Measurements from ENCODE around the gene FAM170B.
A peak's percentile ranks its signal among the peaks of the same experiment; 100 is the strongest.

The FAM170B gene

GRCh38 chr10:49133706-49134248 is at the start of gene FAM170B:
Gene FAM170B (minus strand): TSS chr10:49134021. CDS start chr10:49133918, 103 bp downstream.
- DNase-seq: no peak

DNA sequence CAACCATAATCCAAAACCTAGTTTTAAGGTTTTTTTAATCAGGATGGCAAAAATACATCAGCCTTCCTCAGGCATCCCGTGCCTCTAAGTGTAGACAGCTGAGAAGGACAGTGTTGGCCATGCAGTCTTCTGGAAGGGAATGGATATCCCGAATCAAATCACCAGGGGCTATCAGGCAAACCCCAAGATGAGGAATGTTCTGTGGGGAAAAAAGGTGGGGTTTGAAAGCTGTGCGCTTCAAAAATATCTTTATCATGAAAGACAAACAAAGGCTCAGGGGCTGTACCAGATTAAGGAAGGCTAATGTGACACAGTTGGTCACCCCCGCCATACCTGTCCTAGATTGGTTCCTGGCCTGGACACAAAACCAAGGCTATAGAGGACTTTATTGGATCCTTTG is 49.0 kb upstream of the FAM170B start:
- DNase-seq: no peak

GRCh38 chr10:49180444-49180860 is 46.6 kb upstream of the FAM170B start:
- DNase-seq: no peak

DNA sequence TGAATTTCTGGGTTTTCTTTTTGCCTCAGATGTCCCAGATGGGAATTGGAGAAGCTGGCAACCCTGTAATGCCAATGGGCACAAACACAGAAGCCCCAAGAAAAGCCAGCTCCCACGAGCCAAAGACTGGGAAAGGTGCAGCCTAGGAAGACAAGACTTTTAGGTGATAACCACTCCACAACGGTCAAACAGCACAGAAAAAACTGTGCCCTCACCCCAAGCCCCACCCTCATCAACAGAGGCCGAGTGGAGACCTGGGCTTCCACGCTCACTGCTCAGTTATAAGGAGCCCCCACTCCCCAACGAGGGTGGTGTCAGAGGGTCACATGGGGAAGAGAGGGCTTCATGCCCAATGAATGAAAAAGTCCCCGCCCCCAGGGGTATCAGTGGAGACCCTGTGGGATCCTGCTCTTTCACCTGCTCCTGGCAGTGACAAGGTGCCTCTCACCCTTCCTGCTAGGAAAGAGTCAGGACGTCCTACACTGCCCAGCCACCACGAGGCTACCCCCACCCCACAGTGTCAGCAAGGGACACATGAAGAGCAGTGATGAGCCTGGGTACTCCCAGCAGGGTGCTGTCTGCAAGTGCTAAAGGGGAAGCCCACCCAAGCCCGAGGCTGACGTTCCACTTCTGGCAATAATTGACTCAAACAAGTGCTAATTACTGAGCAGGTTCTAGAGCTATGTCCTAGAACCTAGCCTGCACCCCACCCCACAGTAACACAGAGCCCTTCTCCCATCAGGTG is 46.0 kb upstream of the FAM170B start:
- DNase-seq: no peak

DNA sequence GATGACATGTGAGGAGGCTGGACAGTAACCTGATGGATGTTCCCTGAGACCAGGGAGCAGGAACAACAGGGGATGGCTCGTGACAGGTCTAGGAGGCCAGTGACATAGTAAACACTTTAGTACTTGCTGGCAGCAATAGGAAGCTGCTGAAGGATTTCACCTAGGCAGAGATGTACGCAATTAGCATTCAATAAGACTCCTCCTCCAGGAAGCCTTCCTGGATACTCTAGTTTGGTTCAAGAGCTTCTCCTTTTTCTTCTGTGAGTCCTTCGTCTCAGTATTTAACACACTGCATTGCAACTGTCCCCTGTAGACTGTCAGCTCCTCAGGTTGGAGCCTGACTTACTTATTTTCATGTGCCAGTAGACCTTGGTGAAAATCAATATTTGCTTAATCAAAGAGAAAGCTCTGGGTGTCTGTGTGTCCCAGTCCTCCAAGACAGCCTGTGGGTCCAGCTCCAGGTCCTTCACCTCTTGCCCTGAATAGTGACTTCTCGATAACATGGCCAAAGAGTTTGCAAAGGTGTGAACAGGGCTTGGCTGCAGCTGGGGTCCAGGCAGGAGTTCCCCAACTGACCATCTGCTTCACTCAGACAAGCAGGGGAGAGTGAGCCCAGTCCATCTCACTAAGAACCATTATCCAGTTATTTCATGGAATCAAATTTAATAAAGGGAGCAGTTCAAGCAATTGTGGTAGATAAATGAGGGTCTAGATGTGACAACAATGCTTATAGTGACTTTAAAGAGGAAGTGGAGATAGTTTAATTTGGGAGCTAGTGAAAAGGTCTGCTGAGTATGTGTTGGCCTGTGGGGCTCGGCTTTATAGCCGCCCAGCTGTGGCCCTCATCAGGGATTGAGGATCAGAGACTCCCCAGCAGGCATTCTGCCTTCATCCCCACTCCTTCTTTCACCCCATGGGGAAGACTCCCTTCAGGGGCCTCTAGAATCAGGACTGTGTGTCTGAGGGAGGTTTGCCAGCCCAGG is 45.0 kb upstream of the FAM170B start:
- peak; percentile 60 for DNase-seq

DNA sequence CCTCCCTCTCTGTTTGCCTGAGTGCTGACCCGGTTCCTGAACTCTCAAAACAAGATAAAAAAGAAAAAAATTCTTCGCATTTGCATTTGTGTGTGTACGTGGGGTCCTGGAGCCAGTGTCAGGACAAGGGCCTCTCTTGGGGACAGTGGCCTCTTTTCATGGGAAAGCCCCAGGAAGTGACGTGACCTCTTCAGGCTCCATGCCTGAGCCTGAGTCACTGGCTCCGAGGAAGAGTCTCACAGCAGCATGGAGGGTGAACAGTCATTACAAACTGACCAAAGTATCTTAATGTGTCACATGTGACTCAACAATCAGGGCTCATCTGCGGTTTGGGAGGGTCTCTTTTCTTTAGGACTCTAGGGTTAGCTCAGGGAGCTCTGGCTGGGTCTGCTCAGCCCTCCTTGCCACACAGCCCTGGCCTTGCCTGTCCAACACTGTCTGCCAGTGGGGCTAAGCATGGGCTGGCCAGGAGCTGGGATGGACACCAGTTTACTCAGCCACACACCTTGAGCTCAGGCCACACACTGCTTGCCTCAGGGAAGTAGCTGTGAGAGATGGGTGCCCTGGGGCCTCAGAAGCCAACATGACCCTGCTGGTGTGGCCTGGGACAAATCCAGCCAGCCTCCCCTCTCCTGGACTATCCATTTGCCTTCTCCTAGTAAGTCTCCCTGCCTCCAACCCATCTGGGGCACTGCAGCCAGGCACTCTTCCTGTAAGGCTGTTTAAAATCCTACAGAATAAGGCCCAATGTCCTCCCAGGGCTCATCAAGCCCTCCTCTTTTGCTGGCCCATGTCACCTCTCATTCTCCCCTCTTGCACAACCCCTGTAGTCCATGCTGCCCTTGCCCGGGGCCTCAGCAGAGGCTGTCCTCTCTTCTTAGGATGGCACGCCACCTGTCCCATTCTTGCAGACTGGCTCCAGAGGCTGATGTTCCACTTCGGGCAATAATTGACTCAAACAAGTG is 43.9 kb upstream of the FAM170B start:
- DNase-seq: peak; percentile 99

DNA sequence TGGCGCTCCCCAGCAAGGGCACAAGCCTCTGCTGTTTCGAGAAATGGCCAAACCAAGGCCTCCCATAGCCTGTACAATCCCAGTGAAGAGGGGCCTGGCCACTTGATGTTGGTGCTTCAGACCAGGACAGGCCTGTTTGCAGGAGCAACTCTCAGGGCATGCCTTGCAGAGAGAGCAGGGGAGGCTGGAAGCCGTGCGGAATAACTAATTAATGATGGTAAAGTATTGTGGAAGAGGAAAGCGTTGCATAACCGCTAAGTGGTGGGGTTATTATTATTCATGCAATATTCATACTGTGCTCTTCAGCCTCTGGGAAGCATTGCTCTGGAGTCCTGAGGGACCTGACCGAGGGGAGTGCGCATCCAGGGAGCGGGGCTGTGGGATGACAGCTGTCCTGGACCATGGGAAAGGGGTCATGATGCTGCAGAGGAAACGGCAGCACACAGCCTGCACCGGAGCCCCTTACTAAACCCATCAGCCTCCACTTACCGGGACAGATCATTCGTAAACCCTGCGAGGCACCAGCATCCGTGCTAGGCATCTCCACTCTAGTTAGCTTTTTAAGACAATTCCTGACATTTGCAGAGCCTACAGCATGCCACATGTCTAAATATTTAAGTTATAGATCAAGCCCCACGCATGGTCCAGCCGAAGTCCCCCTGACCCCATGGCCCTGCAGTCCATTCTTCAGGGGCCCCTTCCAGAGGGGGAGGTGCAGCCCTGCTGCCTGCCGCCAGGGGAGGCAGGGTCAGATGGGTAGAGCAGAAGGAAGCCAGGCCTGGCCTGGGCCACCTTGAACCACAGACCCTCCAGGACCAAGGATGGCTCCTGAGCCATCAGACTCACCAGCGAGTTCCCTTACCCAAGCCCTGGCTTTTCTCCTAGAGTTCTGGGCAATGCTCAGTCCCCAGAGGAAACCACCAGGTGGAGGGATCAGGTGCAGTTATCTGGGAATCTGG is 42.8 kb upstream of the FAM170B start:
- DNase-seq: no peak

GRCh38 chr10:49175587-49176309 is 41.9 kb upstream of the FAM170B start:
- no peak for DNase-seq

DNA sequence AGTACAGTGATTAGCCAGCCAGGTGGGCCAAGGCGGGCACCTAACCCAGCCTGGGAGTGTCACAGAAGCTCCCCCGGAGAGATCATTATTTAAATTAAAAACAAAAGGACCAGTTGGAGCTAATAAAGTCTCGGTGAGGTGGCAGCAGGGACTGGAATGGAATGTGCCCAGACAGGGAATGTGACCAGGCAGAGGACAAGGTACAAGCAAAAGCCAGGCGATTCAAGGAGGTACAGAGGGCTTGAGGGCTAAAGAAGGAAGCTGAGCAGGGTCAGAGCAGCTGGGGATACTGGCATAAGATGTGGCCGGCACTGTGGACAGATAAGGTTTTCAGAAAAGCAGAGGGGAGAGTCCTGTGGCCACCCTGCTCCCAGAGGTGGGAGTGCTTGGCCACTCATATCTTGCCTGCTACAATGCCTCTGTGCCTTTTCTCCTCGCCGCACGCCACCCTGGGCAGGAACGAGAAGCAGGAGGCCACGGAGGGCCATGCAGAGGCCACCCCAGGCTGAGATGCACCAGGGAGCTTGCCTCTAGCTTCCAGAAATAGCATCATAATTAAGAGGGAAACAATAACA is 41.2 kb upstream of the FAM170B start:
- DNase-seq: no peak

DNA sequence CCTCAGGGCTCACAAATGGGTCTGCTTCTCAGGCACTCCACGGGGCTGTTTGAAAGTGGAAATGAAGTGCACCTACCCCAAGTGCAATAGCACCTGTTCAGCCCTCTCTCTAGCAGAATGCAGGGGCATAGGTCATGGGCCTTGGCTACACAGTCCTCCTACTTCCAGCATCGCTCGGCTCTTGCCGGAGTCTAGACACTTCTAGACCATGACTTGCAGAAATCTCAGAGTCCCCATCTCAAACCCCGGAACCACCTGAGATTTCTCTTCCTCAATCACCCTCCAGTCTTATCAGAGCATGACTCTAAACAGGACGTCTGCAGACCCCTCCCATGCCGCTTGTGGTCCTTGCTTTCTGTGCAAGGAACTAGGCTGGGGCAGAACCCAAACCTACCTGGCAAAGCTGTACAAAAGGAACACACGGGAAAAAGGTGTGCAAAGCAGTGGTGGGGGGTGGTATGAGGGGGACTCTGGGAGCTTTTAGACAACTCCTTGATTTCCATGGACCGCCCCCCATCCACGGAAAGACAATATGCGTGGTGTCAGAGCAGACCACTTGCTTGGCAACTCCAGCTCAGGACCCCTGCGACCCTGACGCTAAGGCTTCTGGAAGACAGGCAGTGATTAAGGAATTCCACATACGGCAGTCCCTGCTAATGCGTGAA is 40.6 kb upstream of the FAM170B start:
- no peak for DNase-seq

GRCh38 chr10:49173853-49174252 is 40.0 kb upstream of the FAM170B start:
- DNase-seq: peak; percentile 46

DNA sequence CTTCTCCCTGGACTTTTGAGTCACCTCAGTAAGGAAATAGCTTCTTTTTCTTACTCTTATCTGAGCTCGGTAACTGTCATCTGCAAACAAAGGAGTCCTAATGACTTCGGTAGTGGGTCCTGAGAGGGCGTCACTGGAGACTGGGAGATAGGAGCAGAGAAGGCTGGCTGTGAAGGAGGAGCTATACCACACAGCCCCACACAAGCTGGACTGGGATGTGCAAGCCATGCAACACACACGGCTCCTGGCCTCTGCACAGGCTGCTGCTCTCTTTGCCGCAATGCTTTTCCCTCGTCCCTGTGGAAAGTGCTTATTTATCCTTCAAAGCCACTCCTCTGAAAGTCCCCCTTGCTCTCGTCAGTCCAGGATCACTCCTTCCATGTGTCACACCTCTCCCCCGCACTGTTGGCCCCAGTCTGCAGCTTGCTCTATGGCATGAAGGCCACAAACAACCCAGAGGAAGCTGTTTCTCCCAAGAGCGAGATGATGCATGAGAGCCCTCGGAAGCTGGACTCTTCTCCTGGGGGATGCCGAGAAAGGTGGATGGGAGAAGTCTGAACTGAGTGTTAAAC is 39.5 kb upstream of the FAM170B start:
- DNase-seq: no peak

DNA sequence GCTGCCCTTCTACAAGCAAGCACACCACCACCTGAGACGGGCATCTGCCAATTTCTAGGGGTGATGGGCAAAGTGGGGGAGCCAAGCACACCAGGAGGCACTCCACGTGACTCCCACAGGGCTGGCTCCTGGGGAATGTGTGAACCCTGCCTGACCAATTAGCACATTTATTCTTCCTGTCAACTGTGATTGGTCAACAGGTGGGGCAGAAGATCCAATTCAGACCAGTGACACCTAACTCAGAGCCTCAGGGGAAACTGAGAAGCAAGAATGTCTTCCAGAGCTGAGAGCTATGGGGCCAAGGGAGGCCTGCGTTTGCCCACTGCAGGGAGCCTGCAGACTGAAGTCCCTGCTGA is 38.9 kb upstream of the FAM170B start:
- no peak for DNase-seq

DNA sequence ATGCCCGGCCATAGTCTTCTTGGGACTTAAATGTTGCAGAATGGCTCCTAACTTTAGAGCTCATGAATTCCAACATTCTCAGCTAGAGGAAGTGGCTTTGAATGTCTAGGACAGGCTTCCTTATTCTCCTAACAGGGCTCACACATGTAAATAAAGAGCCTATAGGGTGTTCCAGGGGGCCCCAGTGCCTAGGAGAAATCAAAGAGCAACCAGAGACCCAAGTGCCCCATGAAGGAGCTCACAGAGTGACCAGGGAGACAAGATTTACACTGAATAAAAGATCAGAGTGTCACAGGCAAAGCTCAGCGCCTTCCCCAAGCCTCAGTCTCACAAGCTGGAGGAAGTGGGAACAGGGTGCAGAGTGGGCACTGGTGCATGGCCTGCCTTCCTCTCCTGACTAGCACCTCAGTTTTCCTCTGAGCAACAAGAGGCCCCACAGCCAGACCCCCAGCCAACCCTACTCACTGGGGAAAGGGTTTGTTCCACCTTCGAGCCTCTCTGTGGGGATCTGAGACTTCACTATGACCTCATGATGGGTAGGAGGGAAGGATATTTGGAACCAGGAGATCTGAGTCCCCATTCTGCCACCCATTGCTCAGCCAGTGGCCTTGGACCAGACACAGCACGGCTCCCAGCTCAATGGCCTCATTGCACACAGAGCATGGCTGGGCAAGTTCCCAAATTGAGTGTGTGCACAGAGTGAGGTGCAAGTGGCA is 38.4 kb upstream of the FAM170B start:
- peak; percentile 45 for DNase-seq

- DNase-seq: no peak
Measured at GRCh38 chr10:49171326-49172060, 37.7 kb upstream of the FAM170B start.

- no peak for DNase-seq
Measured at GRCh38 chr10:49170632-49171325, 37.0 kb upstream of the FAM170B start.

DNA sequence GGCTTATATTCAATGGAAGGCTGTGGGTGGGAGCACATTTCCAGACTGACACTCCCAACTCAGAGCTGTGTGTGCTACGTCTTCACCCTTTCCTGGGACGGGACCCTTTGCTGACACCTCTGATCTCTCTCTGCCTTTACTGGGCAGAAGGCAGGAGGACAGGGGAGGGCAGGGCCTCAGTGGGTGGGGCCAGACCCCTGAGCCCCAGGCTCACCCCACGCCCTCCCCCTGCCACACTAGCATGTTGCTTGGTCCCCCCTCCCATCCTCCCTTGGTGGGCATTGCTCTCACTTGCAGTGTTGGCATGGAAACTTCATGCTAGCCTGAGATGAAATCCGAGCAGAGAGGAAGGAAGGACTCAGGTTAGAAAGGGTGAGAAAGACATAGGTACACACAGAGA is 36.0 kb upstream of the FAM170B start:
- no peak for DNase-seq
